ENCODE results near the gene TF.
"Not testable (repeated sequence)": the region's sequence is repeated elsewhere in the genome, so short reads cannot be mapped to it uniquely, and the experiment has no call there.

TF gene

GRCh38 chr3:133767607-133768006, 21.4 kb downstream of the TF start:
- H3K4me1 Mint-ChIP-seq: no peaks in the 10 kb centered on the region
- peaks cover 21 to 27% of the 10 kb centered on the region in 2 donors for H3K27me3 Mint-ChIP-seq
- H3K36me3 Mint-ChIP-seq: no peaks in the 10 kb centered on the region
- no peak for DNase-seq
- no peak overlapping the region for H3K4me3 Mint-ChIP-seq
- no peaks in the 10 kb centered on the region for H3K9me3 Mint-ChIP-seq
- H3K27ac Mint-ChIP-seq: no peak overlapping the region
- no peak for ATAC-seq (replicated peaks)

GRCh38 chr3:133769536-133769935, 23.3 kb downstream of the TF start:
- DNase-seq: no peak
- Mint-ChIP-seq H3K27ac (no peak overlapping the region), H3K4me1 (no peaks in the 10 kb centered on the region), H3K27me3 (peaks cover 21 to 23% of the 10 kb centered on the region in 2 donors), H3K9me3 (no peaks in the 10 kb centered on the region), H3K4me3 (no peak overlapping the region), H3K36me3 (no peaks in the 10 kb centered on the region)
- no peak for ATAC-seq (replicated peaks)

- ATAC-seq (replicated peaks): no peak
- no peak for DNase-seq
- Mint-ChIP-seq H3K4me3 (no peak overlapping the region), H3K27me3 (peaks cover 22 to 27% of the 10 kb centered on the region in 2 donors), H3K9me3 (no peaks in the 10 kb centered on the region), H3K27ac (no peak overlapping the region), H3K4me1 (no peaks in the 10 kb centered on the region), H3K36me3 (no peaks in the 10 kb centered on the region)
Measured at GRCh38 chr3:133773732-133774131, 27.5 kb downstream of the TF start.

- peaks cover 32 to 36% of the 10 kb centered on the region in 2 donors for H3K27me3 Mint-ChIP-seq
- H3K27ac Mint-ChIP-seq: no peak overlapping the region
- no peaks in the 10 kb centered on the region for H3K36me3 Mint-ChIP-seq
- DNase-seq: no peak
- H3K9me3 Mint-ChIP-seq: no peaks in the 10 kb centered on the region
- H3K4me3 Mint-ChIP-seq: no peak overlapping the region
- no peak for ATAC-seq (replicated peaks)
- H3K4me1 Mint-ChIP-seq: no peaks in the 10 kb centered on the region
Measured at GRCh38 chr3:133775309-133775708, 29.1 kb downstream of the TF start.

- H3K4me1 Mint-ChIP-seq: no peaks in the 10 kb centered on the region
- ATAC-seq (replicated peaks) (no peak), DNase-seq (no peak)
- no peaks in the 10 kb centered on the region for H3K9me3 Mint-ChIP-seq
- H3K4me3 Mint-ChIP-seq: no peak overlapping the region
- no peak overlapping the region for H3K27ac Mint-ChIP-seq
- H3K27me3 Mint-ChIP-seq: peaks cover 32 to 36% of the 10 kb centered on the region in 2 donors
- H3K36me3 Mint-ChIP-seq: no peaks in the 10 kb centered on the region
Measured at GRCh38 chr3:133775835-133776234, 29.6 kb downstream of the TF start.

GRCh38 chr3:133776794-133777438, 30.7 kb downstream of the TF start:
- no peak for DNase-seq
- Mint-ChIP-seq H3K36me3 (no peaks in the 10 kb centered on the region), H3K4me3 (no peak overlapping the region), H3K9me3 (no peaks in the 10 kb centered on the region), H3K27me3 (peaks cover 32 to 33% of the 10 kb centered on the region in 2 donors), H3K27ac (no peak overlapping the region), H3K4me1 (no peaks in the 10 kb centered on the region)
- ATAC-seq (replicated peaks): no peak

- DNase-seq (no peak), ATAC-seq (replicated peaks) (no peak)
- peaks cover 33 to 38% of the 10 kb centered on the region in 2 donors for H3K27me3 Mint-ChIP-seq
- no peak overlapping the region for H3K27ac Mint-ChIP-seq
- H3K4me3 Mint-ChIP-seq: no peak overlapping the region
- H3K9me3 Mint-ChIP-seq: no peaks in the 10 kb centered on the region
- H3K36me3 Mint-ChIP-seq: no peaks in the 10 kb centered on the region
- H3K4me1 Mint-ChIP-seq: no peaks in the 10 kb centered on the region
Measured at GRCh38 chr3:133777807-133778568, 31.8 kb downstream of the TF start.

GRCh38 chr3:133779626-133780203, 33.5 kb downstream of the TF start:
- Mint-ChIP-seq H3K9me3 (no peaks in the 10 kb centered on the region), H3K4me1 (no peaks in the 10 kb centered on the region), H3K4me3 (no peak overlapping the region), H3K36me3 (no peaks in the 10 kb centered on the region), H3K27me3 (peaks cover 30 to 31% of the 10 kb centered on the region in 2 donors), H3K27ac (no peak overlapping the region)
- no peak for ATAC-seq (replicated peaks)
- DNase-seq: no peak

GRCh38 chr3:133780756-133781155, 34.6 kb downstream of the TF start:
- H3K4me3 Mint-ChIP-seq; H3K9me3 Mint-ChIP-seq; H3K36me3 Mint-ChIP-seq; ATAC-seq (replicated peaks); H3K4me1 Mint-ChIP-seq; DNase-seq; H3K27ac Mint-ChIP-seq: not testable (repeated sequence)
- H3K27me3 Mint-ChIP-seq: peaks cover 24 to 26% of the 10 kb centered on the region in 2 donors

GRCh38 chr3:133781570-133781969, 35.4 kb downstream of the TF start:
- no peak for DNase-seq
- Mint-ChIP-seq H3K4me3 (no peak overlapping the region), H3K36me3 (no peaks in the 10 kb centered on the region), H3K27ac (no peak overlapping the region), H3K4me1 (no peaks in the 10 kb centered on the region), H3K27me3 (peaks cover 24 to 26% of the 10 kb centered on the region in 2 donors), H3K9me3 (no peaks in the 10 kb centered on the region)
- ATAC-seq (replicated peaks): no peak

GRCh38 chr3:133782454-133782853, 36.3 kb downstream of the TF start:
- Mint-ChIP-seq H3K4me3 (no peak overlapping the region), H3K9me3 (no peaks in the 10 kb centered on the region), H3K27ac (no peak overlapping the region), H3K27me3 (peaks cover 19 to 26% of the 10 kb centered on the region in 2 donors), H3K4me1 (no peaks in the 10 kb centered on the region), H3K36me3 (no peaks in the 10 kb centered on the region)
- DNase-seq (no peak), ATAC-seq (replicated peaks) (no peak)

GRCh38 chr3:133783762-133784161, 37.6 kb downstream of the TF start:
- Mint-ChIP-seq H3K27ac (no peak overlapping the region), H3K4me1 (no peaks in the 10 kb centered on the region), H3K27me3 (peaks cover 19 to 29% of the 10 kb centered on the region in 2 donors), H3K9me3 (no peaks in the 10 kb centered on the region), H3K36me3 (no peaks in the 10 kb centered on the region), H3K4me3 (no peak overlapping the region)
- DNase-seq (no peak), ATAC-seq (replicated peaks) (no peak)

- DNase-seq: no peak
- no peak for ATAC-seq (replicated peaks)
- H3K4me1 Mint-ChIP-seq: no peaks in the 10 kb centered on the region
- peaks cover 5 to 6% of the 10 kb centered on the region in 2 donors for H3K9me3 Mint-ChIP-seq
- H3K27ac Mint-ChIP-seq: no peak overlapping the region
- H3K4me3 Mint-ChIP-seq: no peak overlapping the region
- H3K36me3 Mint-ChIP-seq: no peaks in the 10 kb centered on the region
- peaks cover 6 to 10% of the 10 kb centered on the region in 2 donors for H3K27me3 Mint-ChIP-seq
Measured at GRCh38 chr3:133788024-133788423, 41.8 kb downstream of the TF start.

GRCh38 chr3:133792171-133792763, 46.1 kb downstream of the TF start:
- H3K9me3 Mint-ChIP-seq: peaks cover 7 to 10% of the 10 kb centered on the region in 2 donors
- H3K4me1 Mint-ChIP-seq: no peaks in the 10 kb centered on the region

More at GRCh38 chr3:133792171-133792763, 46.1 kb downstream of the TF start:
- DNase-seq (no peak), ATAC-seq (replicated peaks) (no peak)
- Mint-ChIP-seq H3K27ac (no peak overlapping the region), H3K4me3 (no peak overlapping the region), H3K36me3 (peaks cover 2 to 3% of the 10 kb centered on the region in 2 donors), H3K27me3 (peaks cover 7 to 16% of the 10 kb centered on the region in 2 donors)

Measured in stimulated activated naive B cell treated with anti-CD40 and anti-IgM and Interleukin-4, amounts not matched to agents 10 μg/mL and 1 μg/mL and 100 μg/mL, for 72 hours (primary cell).